PC-3 (cell line): Measurements from ENCODE around the gene TSC22D3. TPM values are rescaled to one million over a fixed set of nuclear protein-coding genes. Genes with fewer than 3 reads are reported as not detected.
A peak's percentile ranks its signal among the peaks of the same experiment; 100 is the strongest.

ENCODE experiments used
- ATAC-seq: fragments of 200-7000 bp; cut with Tn5 transposase; 2 replicates; pipeline ENCODE4 v1.9.1; 2020; ENCODE audit warnings: mild to moderate bottlenecking, moderate library complexity
- BruUV-seq: library from RNA; stranded (reverse); fragments of 400-500 nt; replicated peaks from 2 replicates; lab custom pipeline; 2021; lab: Mats Ljungman, UMichigan
- CTCF ChIA-PET: fragments of 300-600 bp; sonication (Branson Sonifier 250); formaldehyde crosslinking; loops from one replicate; lab custom pipeline; 2022; ENCODE audit warnings: antibody characterized with exemption; lab: Charles Lee
- POLR2A ChIA-PET: fragments of 300-600 bp; sonication (Branson Sonifier 250); formaldehyde crosslinking; loops from one replicate; lab custom pipeline; 2022; ENCODE audit warnings: antibody characterized with exemption; ENCODE audit not compliant: unreplicated experiment; lab: Charles Lee
- DNase-seq: peaks from one replicate; pipeline ENCODE4 v3.0.0-alpha.2; 2015
- H2AFZ ChIP-seq: fragments of 300-600 bp; sonication (generic); 2 replicates; pipeline ENCODE4 v1.6.0; 2016; ENCODE audit warnings: antibody characterized with exemption, low read length
- H3F3A ChIP-seq: fragments of 300-600 bp; sonication (generic); one replicate; pipeline ENCODE4 v1.6.0; 2017; ENCODE audit warnings: antibody characterized with exemption, low read length, control low read depth, mild to moderate bottlenecking; ENCODE audit not compliant: unreplicated experiment
- H3K27ac ChIP-seq: fragments of 300-600 bp; sonication (generic); 2 replicates; pipeline ENCODE4 v1.5.1; 2016; ENCODE audit warnings: mild to moderate bottlenecking, low read length
- H3K27me3 ChIP-seq: fragments of 300-600 bp; sonication (generic); 2 replicates; pipeline ENCODE4 v1.6.1; 2016; ENCODE audit warnings: low read length, mixed read lengths
- H3K36me3 ChIP-seq: fragments of 300-600 bp; sonication (generic); 2 replicates; pipeline ENCODE4 v1.6.1; 2016; ENCODE audit warnings: low read depth, mixed run types, low read length, mixed read lengths
- H3K4me1 ChIP-seq: fragments of 300-600 bp; sonication (generic); 2 replicates; pipeline ENCODE4 v1.5.1; 2016; ENCODE audit warnings: low read length; ENCODE audit not compliant: insufficient read depth
- H3K4me2 ChIP-seq: fragments of 300-600 bp; sonication (generic); 2 replicates; pipeline ENCODE4 v1.6.0; 2016; ENCODE audit warnings: low read length
- H3K4me3 ChIP-seq: fragments of 300-600 bp; sonication (generic); 2 replicates; pipeline ENCODE4 v1.5.1; 2016; ENCODE audit warnings: mild to moderate bottlenecking, low read length, mixed read lengths
- H3K79me2 ChIP-seq: fragments of 300-600 bp; sonication (generic); 2 replicates; pipeline ENCODE4 v1.6.1; 2017; ENCODE audit warnings: low read length, mixed read lengths
- H3K9ac ChIP-seq: fragments of 300-600 bp; sonication (generic); 2 replicates; pipeline ENCODE4 v1.6.0; 2016; ENCODE audit warnings: mild to moderate bottlenecking, low read length
- H3K9me2 ChIP-seq: fragments of 300-600 bp; sonication (generic); replicated peaks from 2 replicates; pipeline ENCODE4 v1.6.1; 2016; ENCODE audit warnings: mixed run types, low read length, mixed read lengths
- H3K9me3 ChIP-seq: fragments of 300-600 bp; sonication (generic); 2 replicates; pipeline ENCODE4 v1.6.1; 2016; ENCODE audit warnings: low read length, mixed read lengths
- H4K20me1 ChIP-seq: fragments of 300-600 bp; sonication (generic); 2 replicates; pipeline ENCODE4 v1.6.1; 2016; ENCODE audit warnings: low read length, mixed read lengths
- EZH2 ChIP-seq: fragments of 300-600 bp; sonication (generic); IDR thresholded peaks from one replicate; pipeline ENCODE4 v1.6.1; 2017; ENCODE audit warnings: antibody characterized with exemption, mild to moderate bottlenecking, low read length; ENCODE audit not compliant: unreplicated experiment
- EZH2phosphoT487 ChIP-seq: fragments of 300-600 bp; sonication (generic); IDR thresholded peaks from 2 replicates; pipeline ENCODE4 v1.6.1; 2018; ENCODE audit warnings: mild to moderate bottlenecking, antibody characterized with exemption, low read length, borderline replicate concordance
- intact Hi-C: fragments of 100-400 bp; cut with micrococcal nuclease; formaldehyde crosslinking; loops from 2 replicates; pipeline ENCODE4 v1.9.0; 2023
- total RNA-seq: library from RNA; depleted of rRNA; stranded (reverse); fragments of >200 nt; gene quantifications from 2 replicates; pipeline ENCODE4 v1.2.3, GENCODE V29; 2014
- TF ChIP-seq, protein P1 (sequence below): fragments of 300-600 bp; sonication (generic); conservative IDR thresholded peaks from 2 replicates; pipeline ENCODE4 v1.5.1; 2017; ENCODE audit warnings: antibody characterized with exemption, low read depth, mild to moderate bottlenecking, low read length

Gene TSC22D3
- total RNA-seq, 1 experiment from 2014 or later = 17.8 TPM

DNA sequence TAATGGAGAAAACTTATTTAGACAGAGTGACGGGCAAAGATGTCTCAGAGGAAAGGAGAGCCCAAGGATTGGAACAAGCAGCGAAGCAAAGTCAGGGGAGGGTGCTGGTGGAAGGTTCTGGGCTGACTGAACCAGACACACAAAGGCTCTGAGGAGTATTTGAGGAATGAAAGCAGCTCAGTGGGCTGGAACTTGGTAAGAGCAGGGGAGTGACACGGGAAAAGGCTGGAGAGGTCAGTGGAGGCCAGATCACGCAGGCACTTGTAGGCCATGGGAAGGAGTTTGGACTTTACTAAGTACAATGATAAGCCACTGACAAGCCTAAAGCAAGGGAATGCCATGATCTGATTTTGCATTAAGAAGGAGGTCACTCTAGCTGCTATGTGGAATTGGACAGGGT lies 71.4 kb downstream of the TSC22D3 start:
- Histone ChIP-seq H3K9me2 (no peaks in the 10 kb centered on the region), H3K36me3 (no peaks in the 10 kb centered on the region), H3F3A (no peaks in the 10 kb centered on the region), H2AFZ (no peak overlapping the region), H3K4me1 (peaks cover 9% of the 10 kb centered on the region; the same call in 1 of the 2 replicates), H4K20me1 (no peaks in the 10 kb centered on the region), H3K27me3 (no peaks in the 10 kb centered on the region), H3K4me2 (no peak overlapping the region), H3K9me3 (no peaks in the 10 kb centered on the region), H3K27ac (no peak overlapping the region), H3K9ac (no peak overlapping the region), H3K79me2 (no peaks in the 10 kb centered on the region), H3K4me3 (no peak overlapping the region)
- no TSS peak for BruUV-seq
- intact Hi-C loops = no loop called here
- ChIA-PET POLR2A (no interaction called here), CTCF (no interaction called here)
- no peak for DNase-seq
- ATAC-seq = no peak
- TF ChIP-seq EZH2 (no peak), EZH2phosphoT487 (no peak)
- TF ChIP-seq, protein P1, sequence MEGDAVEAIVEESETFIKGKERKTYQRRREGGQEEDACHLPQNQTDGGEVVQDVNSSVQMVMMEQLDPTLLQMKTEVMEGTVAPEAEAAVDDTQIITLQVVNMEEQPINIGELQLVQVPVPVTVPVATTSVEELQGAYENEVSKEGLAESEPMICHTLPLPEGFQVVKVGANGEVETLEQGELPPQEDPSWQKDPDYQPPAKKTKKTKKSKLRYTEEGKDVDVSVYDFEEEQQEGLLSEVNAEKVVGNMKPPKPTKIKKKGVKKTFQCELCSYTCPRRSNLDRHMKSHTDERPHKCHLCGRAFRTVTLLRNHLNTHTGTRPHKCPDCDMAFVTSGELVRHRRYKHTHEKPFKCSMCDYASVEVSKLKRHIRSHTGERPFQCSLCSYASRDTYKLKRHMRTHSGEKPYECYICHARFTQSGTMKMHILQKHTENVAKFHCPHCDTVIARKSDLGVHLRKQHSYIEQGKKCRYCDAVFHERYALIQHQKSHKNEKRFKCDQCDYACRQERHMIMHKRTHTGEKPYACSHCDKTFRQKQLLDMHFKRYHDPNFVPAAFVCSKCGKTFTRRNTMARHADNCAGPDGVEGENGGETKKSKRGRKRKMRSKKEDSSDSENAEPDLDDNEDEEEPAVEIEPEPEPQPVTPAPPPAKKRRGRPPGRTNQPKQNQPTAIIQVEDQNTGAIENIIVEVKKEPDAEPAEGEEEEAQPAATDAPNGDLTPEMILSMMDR = no peak

DNA sequence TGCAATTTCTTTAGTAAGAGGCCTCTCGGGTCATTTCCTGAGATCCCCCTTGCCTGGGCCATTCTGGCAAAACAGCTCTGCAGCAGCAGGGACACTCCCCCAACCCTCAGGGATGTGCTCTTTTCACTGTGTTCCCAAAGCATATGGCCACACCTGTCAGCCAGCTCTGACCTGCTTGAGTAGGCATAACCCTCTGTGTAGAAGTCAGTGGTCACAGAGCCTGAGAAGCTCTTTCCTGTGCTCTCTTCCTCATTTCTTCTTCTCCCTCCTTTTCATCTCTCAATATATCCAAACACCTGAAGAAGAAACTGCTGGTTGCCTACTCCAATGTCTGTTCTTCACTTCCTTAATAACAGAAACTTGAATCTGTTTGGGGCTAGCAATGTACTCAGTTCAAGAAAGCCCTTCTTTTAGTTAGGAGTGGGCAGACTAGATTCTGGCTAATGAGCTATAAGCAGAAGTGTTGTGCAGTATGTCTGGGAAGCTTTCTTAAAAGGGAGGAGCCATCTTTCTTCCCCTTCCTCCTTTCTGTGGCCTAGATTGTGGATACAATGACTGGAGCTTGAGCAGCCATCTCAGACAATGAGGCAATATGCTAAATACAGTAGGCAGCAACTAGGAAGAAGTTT lies 74.0 kb downstream of the TSC22D3 start:
- Histone ChIP-seq H3K27me3 (no peaks in the 10 kb centered on the region), H3K9me2 (no peaks in the 10 kb centered on the region), H3K27ac (no peak overlapping the region), H3K4me1 (peaks cover 9% of the 10 kb centered on the region; the same call in 1 of the 2 replicates), H3K79me2 (no peaks in the 10 kb centered on the region), H3K4me2 (no peak overlapping the region), H3K9ac (no peak overlapping the region), H3K9me3 (no peaks in the 10 kb centered on the region), H3K36me3 (no peaks in the 10 kb centered on the region), H2AFZ (no peak overlapping the region), H3F3A (no peaks in the 10 kb centered on the region), H4K20me1 (no peaks in the 10 kb centered on the region), H3K4me3 (no peak overlapping the region)
- ATAC-seq = no peak
- DNase-seq = no peak
- TF ChIP-seq EZH2phosphoT487 = no peak
- TF ChIP-seq, protein P1 = no peak
- TF ChIP-seq EZH2 = no peak
- POLR2A ChIA-PET = no interaction called here
- BruUV-seq = no TSS peak
- CTCF ChIA-PET = interaction anchor here (0.6 kb wide), 1 partner anchor 34 kb away, joined by 25 read pairs; no protein-coding TSS in a partner anchor
- intact Hi-C loops = no loop called here

DNA sequence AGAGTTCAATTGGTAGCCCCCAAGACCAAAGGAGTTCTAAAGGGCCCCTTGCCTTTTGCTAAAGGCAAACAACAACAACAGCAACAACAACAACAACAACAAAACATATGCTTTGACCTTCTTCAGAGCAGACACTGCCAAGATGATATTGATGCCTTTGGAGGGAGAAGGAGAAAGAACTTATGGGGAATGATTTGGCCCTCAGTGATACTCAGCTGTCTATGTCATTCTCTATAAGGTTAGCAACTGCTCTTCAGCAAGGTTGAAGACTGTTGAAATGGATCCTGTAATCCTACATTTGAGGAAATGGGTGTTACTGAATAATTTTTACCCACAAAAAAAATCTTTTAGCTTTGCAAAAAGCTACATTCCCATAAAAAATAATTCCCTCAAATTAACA lies 74.8 kb downstream of the TSC22D3 start:
- Histone ChIP-seq H3K27me3 (no peaks in the 10 kb centered on the region), H3K4me1 (peaks cover 9% of the 10 kb centered on the region; the same call in 1 of the 2 replicates), H2AFZ (peak overlapping the region; percentile 61), H3K79me2 (no peaks in the 10 kb centered on the region), H3K9me3 (no peaks in the 10 kb centered on the region), H4K20me1 (no peaks in the 10 kb centered on the region), H3F3A (no peaks in the 10 kb centered on the region), H3K36me3 (no peaks in the 10 kb centered on the region), H3K4me2 (no peak overlapping the region), H3K27ac (no peak overlapping the region), H3K9ac (no peak overlapping the region), H3K4me3 (no peak overlapping the region), H3K9me2 (no peaks in the 10 kb centered on the region)
- POLR2A ChIA-PET = no interaction called here
- no TSS peak for BruUV-seq
- CTCF ChIA-PET = no interaction called here
- ATAC-seq (no peak), DNase-seq (no peak)
- intact Hi-C loops = no loop called here
- no peak for TF ChIP-seq EZH2phosphoT487
- TF ChIP-seq, protein P1 = no peak
- no peak for TF ChIP-seq EZH2
